ENCODE measurements around the gene AMN1.

GRCh38 chr12:31650918-31651317, 77.9 kb downstream of the AMN1 start:
- TF ChIP-seq GATA2 (IDR thresholded peaks at IDR 0.05; ENCODE audit: low read depth, low read length) (no peak), GATA3 (IDR thresholded peaks at IDR 0.05; ENCODE audit: low read depth, low read length) (no peak)

Measured in SH-SY5Y (cell line).